ENCODE measurements around the gene CABLES1.
"Not testable (repeated sequence)": the region's sequence is repeated elsewhere in the genome, so short reads cannot be mapped to it uniquely, and the experiment has no call there.

The CABLES1 gene

GRCh38 chr18:23270986-23271680 lies 135.8 kb downstream of the CABLES1 start:
- no peak for DNase-seq

- no peak for DNase-seq
Observed at GRCh38 chr18:23272498-23273232, 137.4 kb downstream of the CABLES1 start.

GRCh38 chr18:23273443-23273966 lies 138.2 kb downstream of the CABLES1 start:
- no peak for DNase-seq

GRCh38 chr18:23274638-23275482 lies 139.6 kb downstream of the CABLES1 start:
- no peak for DNase-seq

- DNase-seq = no peak
Observed at GRCh38 chr18:23276451-23276850, 141.2 kb downstream of the CABLES1 start.

GRCh38 chr18:23277399-23277798 lies 142.1 kb downstream of the CABLES1 start:
- no peak for DNase-seq

GRCh38 chr18:23279931-23280330 lies 144.6 kb downstream of the CABLES1 start:
- no peak for DNase-seq

- no peak for DNase-seq
Observed at GRCh38 chr18:23280844-23281243, 145.6 kb downstream of the CABLES1 start.

- DNase-seq = no peak
Observed at GRCh38 chr18:23281626-23282436, 146.5 kb downstream of the CABLES1 start.

- DNase-seq = no peak
Observed at GRCh38 chr18:23282437-23282781, 147.1 kb downstream of the CABLES1 start.

GRCh38 chr18:23283916-23284430 lies 148.7 kb downstream of the CABLES1 start:
- DNase-seq = no peak

GRCh38 chr18:23284629-23285028 lies 149.3 kb downstream of the CABLES1 start:
- DNase-seq = no peak

GRCh38 chr18:23285581-23285980 lies 150.3 kb downstream of the CABLES1 start:
- DNase-seq = not testable (repeated sequence)

GRCh38 chr18:23291456-23292205 lies 156.3 kb downstream of the CABLES1 start:
- DNase-seq = no peak

GRCh38 chr18:23300231-23300805 lies 165.0 kb downstream of the CABLES1 start:
- no peak for DNase-seq

- DNase-seq = peak in 1 of 2 experiments; percentile 26
Observed at GRCh38 chr18:23301972-23302371, 166.7 kb downstream of the CABLES1 start.

GRCh38 chr18:23302511-23302850 lies 167.2 kb downstream of the CABLES1 start:
- no peak for DNase-seq

- no peak for DNase-seq
Observed at GRCh38 chr18:23302851-23303527, 167.7 kb downstream of the CABLES1 start.

GRCh38 chr18:23306822-23307221 lies 171.5 kb downstream of the CABLES1 start:
- no peak for DNase-seq

GRCh38 chr18:23307567-23308295 lies 172.4 kb downstream of the CABLES1 start:
- DNase-seq = no peak

All from NCI-H2081 (cell line).